ENCODE data around the gene SPTLC3.

DNA sequence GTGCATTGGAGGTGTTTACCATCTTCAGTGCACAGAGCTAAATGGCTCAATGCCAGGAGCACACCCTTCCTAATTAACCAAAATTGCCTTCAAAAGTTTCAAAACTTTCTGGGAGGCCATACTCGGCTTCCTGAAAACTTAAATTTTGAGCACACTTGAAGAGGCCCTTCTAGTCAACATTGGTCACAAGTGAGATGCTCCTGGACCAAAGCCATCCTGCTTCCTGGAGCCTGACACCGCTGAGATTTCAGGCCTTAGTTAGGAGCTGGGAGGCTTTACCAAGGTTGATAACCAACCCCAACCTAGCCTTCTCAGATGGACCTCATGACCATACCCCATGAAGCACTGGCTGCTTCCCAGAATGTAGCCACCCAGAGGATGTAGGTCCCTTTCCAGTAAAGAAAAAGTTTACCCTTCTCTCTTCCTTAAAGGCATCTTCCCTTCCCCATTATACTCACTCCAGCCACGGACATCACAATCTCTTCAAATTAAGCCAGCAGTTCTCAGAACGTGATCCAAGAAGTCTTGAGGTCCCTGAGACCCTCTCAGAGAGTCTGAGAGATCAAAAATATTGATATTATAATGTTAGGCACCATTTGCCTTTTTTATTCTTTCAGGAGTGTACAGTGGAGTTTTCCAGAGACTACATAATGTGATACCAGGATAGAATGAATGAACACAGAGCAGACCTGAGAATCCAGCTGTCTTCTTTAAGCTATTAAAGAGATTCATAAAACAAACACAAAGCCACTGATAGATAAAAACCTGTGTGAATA, 32.8 kb upstream of the SPTLC3 start:
- TF ChIP-seq EZH2 (IDR thresholded peaks at IDR 0.05; ENCODE audit: low read depth) (no peak), CTCF (conservative IDR thresholded peaks at IDR 0.05) (no peak)
